NCI-H1105 (cell line): ENCODE results near the gene CYP24A1.

Source experiments
- DNase-seq: peaks from one replicate; lab custom pipeline; 2025; lab: John Stamatoyannopoulos, UW

CYP24A1 gene

DNA sequence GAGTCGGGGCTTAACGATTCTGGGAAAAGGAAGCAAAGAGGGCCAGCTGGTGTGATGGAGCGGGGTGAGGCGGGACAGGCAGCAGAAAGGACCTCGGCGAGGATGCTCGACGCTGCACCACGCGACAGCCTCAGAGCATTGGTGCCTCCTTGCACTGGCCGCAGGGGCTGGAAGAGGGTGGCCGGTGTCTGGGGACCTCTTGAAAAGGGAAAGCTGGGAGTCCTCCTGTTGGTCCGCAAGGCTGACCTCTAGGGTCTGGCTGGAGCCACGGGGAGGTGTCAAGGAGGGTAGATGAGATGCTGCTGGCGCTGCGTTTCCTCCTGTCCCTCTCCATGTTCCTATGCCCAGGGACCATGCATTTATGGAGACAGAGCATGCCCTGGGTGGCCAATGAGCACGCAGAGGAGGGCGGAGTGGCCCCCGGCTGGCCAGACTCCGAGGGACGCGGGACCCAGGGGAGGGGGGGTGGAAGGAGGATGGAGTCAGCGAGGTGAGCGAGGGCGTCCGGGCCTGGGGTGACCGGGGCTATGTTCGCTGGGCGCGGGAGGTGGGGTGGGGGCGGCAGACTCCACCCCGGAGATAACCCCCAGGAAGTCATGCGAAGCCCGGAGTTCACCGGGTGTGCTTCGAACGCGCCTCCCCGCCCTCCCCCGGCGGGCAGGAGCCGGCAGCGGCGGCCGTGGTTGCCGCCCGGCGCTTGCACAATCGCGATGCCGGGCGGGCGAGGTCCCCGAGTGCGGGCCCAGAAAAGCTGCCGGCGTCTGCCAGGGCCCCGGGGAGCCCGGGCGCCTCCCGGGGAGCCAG, at the start of gene CYP24A1:
Gene CYP24A1 (minus strand): TSS at position 334 of the 804 bp plus-strand sequence. CDS start 407 bp downstream, outside the sequence.
- DNase-seq: no peak

DNA sequence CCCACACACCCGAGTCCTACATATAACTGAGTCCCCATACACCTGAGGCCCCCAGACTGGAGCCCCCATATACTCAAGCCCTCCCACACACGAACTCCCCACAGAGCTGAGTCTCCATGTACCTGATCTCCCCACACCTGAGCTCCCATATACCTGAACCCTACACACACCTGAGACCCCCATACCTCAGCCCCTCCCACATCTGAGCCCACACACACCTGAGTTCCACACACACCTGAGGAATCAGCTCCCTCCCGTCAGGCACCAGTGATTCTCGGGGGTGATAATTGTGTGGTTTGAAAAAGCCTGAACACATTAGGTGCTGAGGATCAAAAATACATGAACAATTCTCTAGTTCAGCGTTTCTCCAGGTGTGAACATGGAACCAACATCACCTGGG, 49.5 kb upstream of the CYP24A1 start:
- DNase-seq: no peak

DNA sequence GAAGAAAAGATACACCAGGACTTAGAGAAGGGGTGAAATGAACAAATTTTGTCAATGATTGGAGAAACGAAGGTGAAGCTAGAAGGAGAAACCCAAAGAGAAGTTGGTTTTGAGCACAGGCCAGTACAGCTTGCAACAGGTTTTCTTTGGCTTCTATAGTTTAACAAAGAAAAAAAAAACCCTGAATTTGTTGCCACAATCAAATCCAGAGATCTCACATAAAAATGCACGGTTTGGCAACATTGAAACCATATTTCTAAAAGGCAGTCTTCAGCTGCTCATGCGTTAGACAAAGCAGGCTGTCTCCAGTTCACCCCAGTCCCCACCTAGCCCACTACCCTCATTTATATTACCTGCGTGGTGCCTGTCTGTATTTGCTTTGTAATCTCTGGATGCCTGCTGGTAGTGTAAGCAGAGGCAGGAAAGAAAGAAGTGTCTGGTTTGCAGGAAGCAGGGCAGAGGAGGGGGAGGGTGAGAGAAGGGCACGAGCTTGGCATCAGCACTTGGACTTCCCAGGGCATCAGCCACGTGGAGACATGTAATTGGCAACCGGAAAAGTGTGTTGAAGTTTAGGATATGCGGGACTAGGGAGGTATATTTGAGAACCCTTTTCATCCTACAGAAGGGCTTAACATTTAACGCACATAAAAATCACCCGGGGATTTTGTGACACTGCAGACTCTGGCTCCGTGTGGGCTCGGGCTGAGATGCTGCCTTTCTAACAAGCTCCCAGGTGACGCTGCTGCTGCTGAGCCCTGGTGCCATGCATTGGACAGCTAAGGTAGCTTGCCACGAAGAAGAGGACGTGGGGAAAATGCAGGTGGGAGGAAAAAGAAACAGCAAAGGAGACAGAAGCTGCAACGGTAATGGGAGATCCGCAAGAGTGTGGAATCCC, 48.5 kb upstream of the CYP24A1 start:
- no peak for DNase-seq

DNA sequence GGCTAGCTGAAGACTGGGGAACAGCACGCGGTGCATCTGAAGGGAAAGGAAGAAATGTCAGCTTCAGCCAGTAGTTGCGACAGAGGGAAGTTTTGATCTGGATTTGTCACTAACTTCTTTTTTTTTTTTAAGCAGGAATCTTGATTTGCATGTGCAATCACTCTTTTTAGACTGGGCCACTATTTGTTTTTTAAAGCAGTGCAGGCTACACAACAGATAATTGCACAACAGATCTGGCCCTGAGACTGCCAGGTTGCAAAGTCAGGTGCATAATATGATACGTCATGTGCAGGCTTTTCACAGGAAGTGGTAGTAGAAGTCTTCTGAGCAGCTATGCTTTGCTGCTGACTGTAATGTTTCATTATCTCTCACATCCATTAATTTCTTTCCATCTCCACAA, 47.6 kb upstream of the CYP24A1 start:
- no peak for DNase-seq

DNA sequence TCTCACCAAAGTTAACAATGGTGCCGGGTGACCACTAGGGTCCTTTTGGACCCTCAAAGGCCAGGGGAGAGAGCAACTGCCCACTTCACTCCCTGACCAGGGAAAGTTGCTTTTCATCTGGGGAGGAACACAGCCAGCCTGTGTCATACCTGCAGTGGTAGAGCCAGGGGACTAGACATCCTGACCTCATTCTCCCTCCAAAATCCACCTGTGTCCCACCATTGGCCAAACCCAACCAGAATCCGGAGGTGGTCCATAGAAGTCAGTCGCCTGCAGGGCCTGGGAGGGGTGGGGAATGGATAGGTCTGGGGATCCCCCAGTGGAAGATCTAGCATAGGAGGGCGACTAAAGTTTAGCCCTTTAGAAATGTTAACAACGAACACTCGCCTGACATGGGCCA, 46.9 kb upstream of the CYP24A1 start:
- DNase-seq: no peak

DNA sequence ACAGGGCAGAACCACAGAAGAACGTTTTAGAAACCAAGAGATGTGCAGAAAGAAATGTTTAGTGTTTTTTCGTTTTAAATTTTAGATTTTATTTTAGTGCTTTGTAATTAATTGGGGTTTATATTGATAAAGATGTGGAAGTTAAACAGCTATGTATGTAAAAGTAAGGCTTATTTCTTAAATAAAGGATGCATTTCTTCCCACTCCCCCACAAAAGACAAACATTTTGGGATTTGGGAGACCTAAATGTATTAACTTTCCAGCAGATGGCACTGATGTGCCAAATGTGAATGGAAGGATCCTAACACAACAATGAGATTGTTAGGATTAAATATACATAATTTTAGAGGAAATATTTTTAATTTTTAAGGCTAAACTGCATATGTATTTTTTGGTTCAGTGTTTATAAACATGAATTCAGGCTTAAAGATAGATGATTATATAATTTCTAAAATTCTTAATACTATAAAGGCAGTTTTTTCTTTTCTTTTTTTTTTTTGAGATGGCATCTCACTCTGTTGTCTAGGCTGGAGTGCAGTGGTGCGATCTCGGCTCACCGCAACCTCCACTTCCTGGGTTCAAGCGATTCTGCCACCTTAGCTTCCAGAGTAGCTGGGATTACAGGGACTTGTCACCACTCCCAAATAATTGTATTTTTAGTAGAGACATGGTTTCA, 46.1 kb upstream of the CYP24A1 start:
- no peak for DNase-seq

DNA sequence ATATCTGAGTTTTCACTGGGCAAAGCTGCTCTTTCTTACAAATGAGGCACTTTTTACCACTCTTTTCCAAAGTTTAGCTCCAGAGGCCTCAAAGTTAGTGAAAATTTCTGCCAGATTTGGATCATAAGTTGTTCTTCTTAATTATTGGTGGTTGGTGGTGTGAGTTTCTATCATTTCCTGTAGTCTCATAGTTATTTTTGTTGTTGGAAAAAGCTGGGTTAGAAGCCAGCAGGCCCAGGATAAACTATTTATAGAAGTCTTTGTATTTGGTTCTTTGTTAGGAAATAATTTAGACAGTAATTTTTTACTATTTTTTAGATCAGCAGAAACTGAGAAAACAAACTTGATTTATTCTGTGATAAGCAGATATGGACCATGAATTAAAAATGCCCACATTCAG, 44.7 kb upstream of the CYP24A1 start:
- DNase-seq: no peak

DNA sequence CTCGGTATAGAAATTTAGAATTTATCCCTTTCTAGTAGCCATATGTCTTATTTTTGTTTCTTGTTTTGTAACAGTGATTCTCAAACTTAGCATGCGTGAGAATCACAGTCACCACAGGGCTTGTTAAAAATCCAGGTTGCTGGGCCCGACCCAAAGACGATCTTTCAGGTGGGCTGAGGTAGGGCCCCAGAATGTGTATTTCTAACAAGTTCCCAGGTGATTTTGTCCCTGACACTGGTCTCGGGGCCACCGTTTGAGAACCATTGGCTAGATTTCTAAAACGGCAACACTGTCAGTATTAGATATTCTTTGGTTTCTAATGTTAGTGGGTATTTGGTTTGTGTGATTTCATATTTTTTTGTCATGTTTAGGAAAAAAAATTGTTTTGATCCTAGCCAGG, 44.0 kb upstream of the CYP24A1 start:
- DNase-seq: no peak

DNA sequence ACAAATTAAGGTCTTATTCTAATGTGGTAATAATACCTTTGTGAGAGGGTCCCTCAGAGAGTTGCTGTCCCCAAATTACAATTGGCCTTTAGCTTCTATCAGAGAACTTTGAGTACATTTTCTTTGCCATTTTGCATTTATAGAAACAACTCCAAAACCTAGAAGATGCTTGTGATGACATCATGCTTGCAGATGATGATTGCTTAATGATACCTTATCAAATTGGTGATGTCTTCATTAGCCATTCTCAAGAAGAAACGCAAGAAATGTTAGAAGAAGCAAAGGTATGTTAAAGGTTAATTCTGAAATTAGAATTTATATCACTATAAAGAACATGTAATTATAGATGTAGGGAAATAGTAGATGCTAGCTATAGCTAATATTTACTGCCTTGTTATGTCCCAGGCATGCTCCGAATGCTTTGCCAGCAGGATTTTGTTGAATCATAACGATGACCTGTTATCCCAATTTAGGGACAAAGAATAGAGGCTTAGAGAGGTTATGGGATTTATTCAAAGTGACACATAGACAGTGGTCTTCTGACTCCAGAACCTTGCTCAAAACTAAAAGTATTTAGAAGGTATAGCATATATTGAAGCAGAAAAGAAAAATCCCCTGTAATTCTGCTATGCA, 41.5 kb upstream of the CYP24A1 start:
- DNase-seq: no peak

DNA sequence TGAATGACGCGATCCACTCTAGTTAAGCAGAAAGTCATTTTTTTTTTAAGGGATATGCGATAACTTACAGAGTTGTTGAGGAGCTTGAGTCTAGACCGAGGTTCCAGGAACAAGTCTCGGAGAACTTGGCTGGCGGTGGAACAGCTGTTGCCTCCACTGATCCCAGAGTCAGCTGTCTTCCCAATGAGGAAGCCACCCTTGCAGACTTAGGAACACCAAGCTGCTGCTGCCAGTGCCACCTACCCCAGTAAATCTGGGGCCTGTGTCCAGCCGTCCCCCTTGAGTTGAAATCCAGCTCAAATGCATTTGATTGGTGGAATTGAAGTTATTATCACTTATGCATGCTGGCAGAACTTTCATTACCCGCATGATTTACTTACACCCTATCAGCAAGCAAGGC, 40.8 kb upstream of the CYP24A1 start:
- no peak for DNase-seq

DNA sequence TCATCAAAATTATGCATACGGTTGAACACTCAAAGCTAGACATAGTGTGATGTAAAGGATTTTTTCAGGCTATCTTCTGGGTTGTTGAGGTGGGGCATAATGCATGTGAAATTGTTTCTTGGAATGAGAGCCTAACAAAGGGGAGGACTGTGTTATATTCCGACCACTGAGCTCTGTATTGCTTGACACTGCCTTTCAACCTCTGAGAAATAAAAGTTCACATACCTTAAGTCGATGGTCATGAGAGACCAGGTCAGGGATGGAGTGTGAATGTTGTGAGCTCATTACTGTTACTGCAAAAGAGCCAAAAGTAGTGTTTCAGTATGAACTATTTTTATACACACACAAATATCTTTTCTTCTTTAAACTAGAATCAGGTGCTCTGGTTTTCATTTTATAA, 39.1 kb upstream of the CYP24A1 start:
- no peak for DNase-seq

DNA sequence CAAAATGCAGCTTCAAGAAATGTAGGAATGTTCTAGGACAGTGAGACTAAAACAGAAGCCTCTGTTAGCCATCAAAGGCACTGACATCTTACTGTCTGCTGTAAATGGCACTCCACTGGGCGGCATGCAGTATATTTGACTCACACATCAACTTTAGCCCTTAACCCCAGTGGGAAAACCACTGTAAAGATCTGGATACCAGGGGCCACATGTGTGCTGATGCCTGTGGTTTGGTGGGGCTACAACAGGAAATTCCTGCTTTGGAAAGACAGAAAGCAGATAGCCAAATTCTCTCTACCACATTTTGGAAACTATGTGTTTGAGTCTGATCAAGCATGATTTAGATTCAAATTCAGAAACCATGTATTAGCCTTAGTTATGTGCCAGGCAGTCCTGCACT, 38.4 kb upstream of the CYP24A1 start:
- DNase-seq: no peak

DNA sequence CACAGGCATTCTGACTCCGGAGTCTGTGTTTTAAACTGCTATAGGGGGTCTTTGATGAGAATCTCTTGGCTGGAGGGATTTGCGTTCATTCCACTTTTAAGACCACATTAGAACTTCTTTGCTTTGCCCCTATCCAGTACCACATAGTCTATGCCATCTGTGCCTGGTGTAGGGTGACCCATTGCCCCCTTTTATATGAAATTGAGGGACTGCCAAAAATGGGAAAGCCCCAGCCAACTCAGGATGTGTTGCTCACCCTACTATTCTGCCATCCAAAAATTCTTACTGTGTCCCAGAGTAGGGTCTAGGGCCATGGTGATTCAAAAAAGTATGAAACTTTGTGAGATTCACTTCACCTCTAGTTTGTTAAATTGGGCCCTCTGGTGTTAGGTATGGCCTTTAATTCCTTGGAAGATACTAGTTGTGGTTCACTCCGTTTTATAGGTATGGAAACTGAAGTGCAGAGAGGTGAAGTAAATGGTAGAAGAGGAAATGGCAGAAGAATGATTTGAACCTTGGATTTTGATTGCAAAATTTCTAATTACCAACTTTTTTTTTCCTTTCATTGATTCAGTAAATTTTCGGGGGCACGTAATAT, 35.5 kb upstream of the CYP24A1 start:
- no peak for DNase-seq

DNA sequence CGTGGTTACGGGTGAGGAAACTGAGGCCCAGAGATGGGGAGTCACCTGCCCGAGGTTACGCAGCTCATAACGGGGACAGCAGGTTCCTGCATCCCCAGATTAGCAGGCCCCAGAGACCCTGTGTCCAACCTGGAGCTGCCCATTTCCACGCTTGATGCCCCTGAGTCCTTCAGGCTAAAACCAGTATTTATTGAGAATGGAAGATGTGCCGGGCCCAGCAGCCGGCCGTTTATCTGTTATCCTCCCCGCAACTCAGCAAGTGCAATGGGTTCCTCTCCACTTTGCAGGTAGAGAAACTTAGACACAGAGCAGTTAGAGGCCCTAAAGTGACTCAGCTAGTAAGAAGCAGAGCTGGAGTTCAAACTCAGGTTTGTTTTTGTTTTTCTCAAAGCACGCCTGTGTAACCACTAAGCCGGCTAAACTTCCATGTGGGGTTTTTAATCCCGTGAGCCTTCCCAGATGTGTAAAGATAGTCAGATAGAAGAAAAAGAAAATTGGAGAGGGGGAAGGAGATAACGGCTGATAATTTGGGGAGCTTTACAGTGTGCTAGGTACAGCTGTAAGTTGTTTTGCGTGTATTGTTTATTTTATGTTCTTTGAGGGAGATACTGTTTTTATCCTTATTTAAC, 34.9 kb upstream of the CYP24A1 start:
- no peak for DNase-seq

DNA sequence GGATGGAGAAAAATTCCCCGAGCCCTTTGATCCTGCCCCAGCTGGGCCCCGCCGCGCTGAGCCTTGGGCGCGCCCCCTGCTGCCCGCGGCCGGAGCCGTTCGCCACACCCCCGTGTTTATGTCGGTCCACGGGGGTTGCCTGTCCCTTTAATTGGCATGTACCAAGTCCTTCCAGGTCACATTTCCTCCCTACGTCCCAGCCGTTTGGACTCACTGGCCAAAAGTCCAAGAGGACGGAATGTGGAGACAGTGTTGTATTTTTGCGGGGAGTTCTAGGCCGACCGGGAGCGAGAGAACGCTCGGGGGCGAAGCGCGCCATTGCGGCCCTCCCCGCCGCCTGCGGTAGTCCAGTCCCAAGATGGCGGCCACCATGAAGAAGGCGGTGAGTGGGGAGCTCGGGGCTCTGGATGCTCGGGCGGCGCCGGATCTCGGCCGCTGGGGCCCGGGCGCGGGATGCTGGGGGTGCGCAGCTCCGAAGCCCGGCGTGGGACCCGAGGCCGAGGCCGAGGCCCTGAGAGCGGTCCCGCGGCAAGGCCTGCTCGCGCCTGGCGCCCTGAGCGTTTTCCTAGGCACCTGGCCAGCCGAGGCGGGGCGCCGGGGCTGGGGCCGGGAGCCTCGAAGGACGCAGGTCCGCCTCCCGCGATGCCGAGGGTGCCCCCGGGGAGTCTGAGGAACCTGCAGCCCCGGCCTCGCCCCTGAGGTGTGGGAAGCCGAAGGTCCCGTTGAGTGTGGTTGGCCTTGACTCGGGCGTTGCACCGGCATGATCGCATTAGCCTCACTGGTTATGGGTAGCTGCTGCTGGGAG, 34.2 kb upstream of the CYP24A1 start, which contains the start of gene PFDN4:
Gene PFDN4 (plus strand): TSS at position 345 of the 805 bp plus-strand sequence. CDS start 14 bp downstream, at position 359.
- peak; percentile 74 for DNase-seq

DNA sequence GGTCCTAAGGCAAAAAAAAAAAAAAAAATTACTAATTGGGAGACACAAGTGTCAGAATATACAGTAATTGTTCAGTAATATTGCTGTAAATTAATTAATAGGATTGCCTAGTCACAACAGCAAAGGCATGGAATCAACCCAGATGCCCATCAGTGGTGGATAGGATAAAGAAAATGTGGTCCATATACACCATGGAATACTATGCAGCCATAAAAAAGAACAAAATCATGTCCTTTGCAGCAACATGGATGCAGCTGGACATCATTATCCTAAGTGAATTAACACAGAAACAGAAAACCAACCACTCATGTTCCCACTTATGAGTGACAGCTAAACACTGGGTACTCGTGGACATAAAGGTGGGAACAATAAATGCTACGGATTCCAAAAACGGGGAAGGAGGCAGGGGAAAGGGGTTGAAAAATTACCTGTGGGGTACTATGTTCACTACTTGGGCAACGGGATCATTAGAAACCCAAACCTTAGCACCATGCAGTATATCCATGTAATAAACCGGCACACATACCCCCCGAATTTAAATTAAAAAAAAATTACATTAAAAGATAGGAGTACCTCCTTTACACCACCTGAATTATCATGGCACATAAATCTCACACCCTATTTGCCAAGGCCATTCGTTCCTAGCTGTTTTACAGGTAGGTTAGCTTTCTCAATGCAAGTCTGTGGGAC, 33.4 kb upstream of the CYP24A1 start:
- no peak for DNase-seq

DNA sequence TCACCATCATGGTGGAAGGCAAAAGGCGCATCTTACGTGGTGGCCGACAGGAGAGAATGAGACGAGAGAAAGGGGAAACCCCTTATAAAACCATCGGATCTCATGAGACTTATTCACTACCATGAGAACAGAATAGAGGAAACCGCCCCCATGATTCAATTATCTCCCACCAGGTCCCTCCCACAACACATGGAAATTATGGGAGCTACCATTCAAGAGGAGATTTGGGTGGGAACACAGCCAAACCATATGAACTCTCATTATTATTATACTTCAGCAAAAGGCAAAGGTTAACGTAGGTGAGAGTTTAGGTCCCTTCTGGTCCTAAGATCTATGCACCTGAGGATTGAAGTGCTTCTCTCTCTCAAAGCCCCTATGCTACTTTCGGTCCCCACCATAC, 31.7 kb upstream of the CYP24A1 start:
- no peak for DNase-seq

DNA sequence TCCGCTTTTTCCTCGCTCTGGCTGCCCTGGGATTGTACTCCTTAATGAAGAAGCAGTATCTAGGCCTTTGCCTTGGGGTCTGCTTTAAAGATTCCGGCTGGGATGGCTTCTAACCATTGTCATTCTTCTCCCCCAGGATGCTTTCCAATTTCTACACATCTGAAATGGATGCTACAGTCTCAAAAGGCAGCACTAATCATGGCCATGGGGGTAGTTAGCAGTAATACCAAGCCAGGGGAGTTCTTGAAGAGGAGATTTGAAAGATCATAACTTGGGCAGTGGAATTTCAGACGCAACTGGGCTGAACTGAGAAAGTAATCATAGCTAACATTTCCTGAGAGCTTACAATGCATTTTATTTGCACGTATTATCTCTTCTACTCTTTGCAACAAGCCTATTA, 30.7 kb upstream of the CYP24A1 start:
- no peak for DNase-seq

DNA sequence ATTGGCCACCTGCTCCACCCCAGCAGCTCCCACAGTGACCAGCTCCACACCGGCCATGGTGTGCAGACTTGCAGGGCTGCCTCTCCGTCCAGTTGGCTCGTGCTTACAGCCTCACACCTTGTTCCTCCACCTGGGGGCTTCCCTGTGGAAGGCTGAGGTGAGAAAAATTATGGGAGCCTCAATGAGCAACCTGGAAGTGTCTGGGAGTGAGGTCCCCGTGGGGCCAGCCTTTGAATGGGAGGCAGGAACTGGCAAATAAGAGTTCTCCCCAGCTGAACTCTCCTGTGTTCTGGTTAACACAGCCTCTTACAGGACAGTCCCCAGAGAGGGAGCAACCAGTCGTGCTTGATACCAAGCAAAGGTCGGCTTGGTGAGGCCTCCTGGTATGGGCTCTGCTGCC, 30.3 kb upstream of the CYP24A1 start:
- DNase-seq: no peak

DNA sequence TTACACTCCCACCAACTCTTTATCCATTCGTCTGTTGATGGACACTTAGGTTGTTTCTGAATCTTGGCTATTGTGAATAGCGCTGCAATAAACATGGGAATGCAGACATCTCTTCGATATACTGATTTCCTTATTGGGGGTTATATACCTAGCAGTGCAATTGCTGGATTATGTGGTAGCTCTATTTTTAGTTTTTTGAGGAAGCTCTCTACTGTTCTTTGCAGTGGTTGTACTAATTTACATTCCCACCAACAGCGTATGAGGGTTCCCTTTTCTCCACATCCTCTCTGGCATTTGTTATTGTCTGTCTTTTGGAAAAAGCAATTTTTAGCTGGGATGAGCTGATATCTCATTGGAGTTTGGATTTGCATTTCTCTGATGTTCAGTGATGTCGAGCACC, 29.5 kb upstream of the CYP24A1 start:
- DNase-seq: no peak
